Muscle layer of duodenum (tissue), 2 donors: Measurements from ENCODE around the gene FAM110D.

Experiments used
- H3K27ac ChIP-seq: one replicate; pipeline ENCODE4 v1.7.0; 2013; ENCODE audit warnings: mild to moderate bottlenecking, low read length
- H3K27me3 ChIP-seq: one replicate; pipeline ENCODE4 v1.7.0; 2013; ENCODE audit warnings: low read depth, mild to moderate bottlenecking, control low read depth, low read length
- H3K36me3 ChIP-seq, 2 donors: one replicate each; pipeline ENCODE4 v1.7.0; 2013; ENCODE audit warnings: low read length in 2 of 2, control low read depth in 1 of 2, mild to moderate bottlenecking in 1 of 2; ENCODE audit not compliant: insufficient read depth in 2 of 2, control insufficient read depth in 1 of 2
- H3K4me1 ChIP-seq, 2 donors: one replicate each; pipeline ENCODE4 v1.7.0; 2013; ENCODE audit warnings: low read length in 2 of 2, mild to moderate bottlenecking in 2 of 2, control low read depth in 1 of 2, moderate library complexity in 1 of 2; ENCODE audit not compliant: insufficient read depth in 2 of 2, control insufficient read depth in 1 of 2
- H3K4me3 ChIP-seq, 2 donors: one replicate each; pipeline ENCODE4 v1.7.0; 2013; ENCODE audit warnings: low read length in 2 of 2, low read depth in 1 of 2, mild to moderate bottlenecking in 1 of 2
- H3K9me3 ChIP-seq, 2 donors: one replicate each; pipeline ENCODE4 v1.7.0; 2013; ENCODE audit warnings: low read length in 2 of 2, control low read depth in 1 of 2, mild to moderate bottlenecking in 1 of 2; ENCODE audit not compliant: control insufficient read depth in 1 of 2
- donor health status: healthy.

The FAM110D gene

GRCh38 chr1:26184086-26184485, 25.2 kb downstream of the FAM110D start:
- no peaks in the 10 kb centered on the region for H3K27me3 ChIP-seq
- no peaks in the 10 kb centered on the region for H3K9me3 ChIP-seq
- no peak overlapping the region for H3K4me3 ChIP-seq
- H3K4me1 ChIP-seq: no peaks in the 10 kb centered on the region
- no peaks in the 10 kb centered on the region for H3K36me3 ChIP-seq
- H3K27ac ChIP-seq: no peak overlapping the region

- H3K4me3 ChIP-seq: no peak overlapping the region
- no peaks in the 10 kb centered on the region for H3K9me3 ChIP-seq
- H3K4me1 ChIP-seq: no peaks in the 10 kb centered on the region
- H3K27ac ChIP-seq: no peak overlapping the region
- H3K27me3 ChIP-seq: no peaks in the 10 kb centered on the region
- H3K36me3 ChIP-seq: no peaks in the 10 kb centered on the region
Measured at GRCh38 chr1:26184883-26185282, 26.0 kb downstream of the FAM110D start.

- H3K36me3 ChIP-seq: no peaks in the 10 kb centered on the region
- H3K27me3 ChIP-seq: no peaks in the 10 kb centered on the region
- no peaks in the 10 kb centered on the region for H3K4me1 ChIP-seq
- no peak overlapping the region for H3K4me3 ChIP-seq
- H3K27ac ChIP-seq: no peak overlapping the region
- no peaks in the 10 kb centered on the region for H3K9me3 ChIP-seq
Measured at GRCh38 chr1:26187882-26188281, 29.0 kb downstream of the FAM110D start.

GRCh38 chr1:26188477-26188876, 29.6 kb downstream of the FAM110D start:
- Histone ChIP-seq H3K27me3 (no peaks in the 10 kb centered on the region), H3K4me1 (no peaks in the 10 kb centered on the region), H3K36me3 (no peaks in the 10 kb centered on the region), H3K9me3 (no peaks in the 10 kb centered on the region), H3K27ac (no peak overlapping the region), H3K4me3 (no peak overlapping the region)

- Histone ChIP-seq H3K27ac (no peak overlapping the region), H3K9me3 (no peaks in the 10 kb centered on the region), H3K36me3 (no peaks in the 10 kb centered on the region), H3K27me3 (no peaks in the 10 kb centered on the region), H3K4me3 (no peak overlapping the region), H3K4me1 (no peaks in the 10 kb centered on the region)
Measured at GRCh38 chr1:26189331-26189730, 30.5 kb downstream of the FAM110D start.

- H3K36me3 ChIP-seq: no peaks in the 10 kb centered on the region
Measured at GRCh38 chr1:26189751-26190275, 30.9 kb downstream of the FAM110D start.

GRCh38 chr1:26190373-26190987, 31.6 kb downstream of the FAM110D start, which contains the start of gene CATSPER4:
Gene CATSPER4, plus strand, starts transcription at chr1:26190602. Its CDS starts 26 bp downstream, at chr1:26190628.
- no peaks in the 10 kb centered on the region for H3K27me3 ChIP-seq
- H3K4me1 ChIP-seq: no peaks in the 10 kb centered on the region
- H3K36me3 ChIP-seq: no peaks in the 10 kb centered on the region
- no peaks in the 10 kb centered on the region for H3K9me3 ChIP-seq
- no peak within 1 kb of the TSS for H3K4me3 ChIP-seq
- H3K27ac ChIP-seq: no peak within 1 kb of the TSS

More at GRCh38 chr1:26189751-26190275, 30.9 kb downstream of the FAM110D start:
- Histone ChIP-seq H3K9me3 (no peaks in the 10 kb centered on the region), H3K27ac (no peak overlapping the region), H3K4me1 (no peaks in the 10 kb centered on the region), H3K27me3 (no peaks in the 10 kb centered on the region), H3K4me3 (no peak overlapping the region)

- Histone ChIP-seq H3K9me3 (no peaks in the 10 kb centered on the region), H3K4me3 (no peak overlapping the region), H3K27me3 (no peaks in the 10 kb centered on the region), H3K36me3 (no peaks in the 10 kb centered on the region), H3K4me1 (no peaks in the 10 kb centered on the region), H3K27ac (no peak overlapping the region)
Measured at GRCh38 chr1:26191739-26192138, 32.9 kb downstream of the FAM110D start.

GRCh38 chr1:26195805-26196204, 36.9 kb downstream of the FAM110D start:
- H3K36me3 ChIP-seq: no peaks in the 10 kb centered on the region
- no peak overlapping the region for H3K4me3 ChIP-seq
- H3K27me3 ChIP-seq: no peaks in the 10 kb centered on the region
- no peaks in the 10 kb centered on the region for H3K4me1 ChIP-seq
- no peak overlapping the region for H3K27ac ChIP-seq
- H3K9me3 ChIP-seq: no peaks in the 10 kb centered on the region

GRCh38 chr1:26197301-26197700, 38.4 kb downstream of the FAM110D start:
- no peak overlapping the region for H3K27ac ChIP-seq
- no peak overlapping the region for H3K4me3 ChIP-seq
- H3K36me3 ChIP-seq: no peaks in the 10 kb centered on the region
- H3K4me1 ChIP-seq: no peaks in the 10 kb centered on the region
- no peaks in the 10 kb centered on the region for H3K9me3 ChIP-seq
- H3K27me3 ChIP-seq: no peaks in the 10 kb centered on the region

- H3K9me3 ChIP-seq: no peaks in the 10 kb centered on the region
- no peak overlapping the region for H3K27ac ChIP-seq
- H3K4me3 ChIP-seq: no peak overlapping the region
Measured at GRCh38 chr1:26197813-26198212, 38.9 kb downstream of the FAM110D start.

GRCh38 chr1:26200413-26200812, 41.5 kb downstream of the FAM110D start:
- Histone ChIP-seq H3K36me3 (no peaks in the 10 kb centered on the region), H3K27ac (no peak overlapping the region), H3K9me3 (no peaks in the 10 kb centered on the region), H3K27me3 (no peaks in the 10 kb centered on the region), H3K4me3 (no peak overlapping the region), H3K4me1 (no peaks in the 10 kb centered on the region)

More at GRCh38 chr1:26197813-26198212, 38.9 kb downstream of the FAM110D start:
- Histone ChIP-seq H3K36me3 (no peaks in the 10 kb centered on the region), H3K27me3 (no peaks in the 10 kb centered on the region), H3K4me1 (no peaks in the 10 kb centered on the region)
